Stimulated activated effector memory CD8-positive, alpha-beta T cell treated with anti-CD3 and anti-CD28 coated beads, Interleukin-12 subunit alpha, Interleukin-12 subunit beta, amount 100 ng/mL, for 72 hours (primary cell): ENCODE data around the gene LAMB1.

Experiments
- ATAC-seq: fragments of 150-1000 bp; cut with Tn5 transposase; 2 replicates; pipeline ENCODE4 v1.10.0; 2021
- DNase-seq, 2 donors: peaks; one replicate each; pipeline ENCODE4 v3.0.0; 2021 to 2022; ENCODE audit warnings: low spot score in 2 of 2
- H3K27ac Mint-ChIP-seq: one replicate; pipeline ENCODE4 v1.8.0; 2022; ENCODE audit warnings: mild to moderate bottlenecking, mixed read lengths
- H3K36me3 Mint-ChIP-seq: one replicate; pipeline ENCODE4 v1.8.0; 2022; ENCODE audit warnings: mild to moderate bottlenecking, mixed read lengths
- H3K4me1 Mint-ChIP-seq: one replicate; pipeline ENCODE4 v1.8.0; 2022; ENCODE audit warnings: mixed read lengths
- H3K4me3 Mint-ChIP-seq: one replicate; pipeline ENCODE4 v1.8.0; 2022; ENCODE audit warnings: mild to moderate bottlenecking, mixed read lengths
- H3K9me3 Mint-ChIP-seq: one replicate; pipeline ENCODE4 v1.8.0; 2022; ENCODE audit warnings: mixed read lengths

The LAMB1 gene

DNA sequence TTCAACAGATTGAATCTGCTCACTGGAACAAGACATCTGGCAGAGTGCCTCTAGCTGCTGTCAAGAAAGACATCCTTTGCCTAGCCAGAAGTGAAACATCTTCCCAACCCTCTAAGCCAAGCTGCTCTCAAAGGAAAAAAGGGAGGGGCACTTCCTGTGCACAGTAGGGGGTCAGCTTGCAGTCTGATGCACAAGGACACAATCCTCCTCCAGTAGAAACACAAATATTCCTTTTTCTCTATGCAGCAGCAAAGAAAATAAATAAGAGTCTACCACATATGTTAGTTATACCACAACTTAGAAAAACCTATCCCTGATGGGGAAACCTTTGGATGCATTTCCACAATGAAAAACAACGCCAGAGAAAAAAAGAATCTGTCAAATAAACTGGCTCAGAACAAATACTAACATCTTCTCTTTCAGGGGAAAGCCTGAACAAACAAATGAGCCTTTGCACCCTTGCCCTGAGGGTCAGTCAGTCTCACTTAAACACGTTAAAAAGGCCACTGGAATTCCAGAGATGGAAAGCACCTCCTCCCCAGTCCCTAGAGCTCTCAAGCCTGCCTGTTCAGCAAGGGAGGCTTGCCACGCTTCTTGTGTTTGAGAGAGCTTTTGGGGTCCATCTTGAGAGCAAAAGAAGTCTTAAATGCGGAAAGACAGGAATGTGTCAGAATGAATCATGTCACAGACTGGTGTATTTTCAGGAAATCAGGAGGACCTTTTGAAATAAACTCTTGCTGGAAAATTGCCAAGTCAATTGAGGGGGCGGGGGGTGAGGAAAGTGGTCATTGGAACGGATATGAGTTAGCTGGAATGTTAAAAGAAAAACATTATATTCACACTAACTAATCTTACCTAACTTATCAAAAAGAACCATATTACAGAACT lies 7.5 kb downstream of the LAMB1 start:
- no peaks in the 10 kb centered on the region for H3K4me1 Mint-ChIP-seq
- no peak for DNase-seq
- no peak for ATAC-seq
- H3K4me3 Mint-ChIP-seq, result no peak overlapping the region
- no peak overlapping the region for H3K27ac Mint-ChIP-seq
- H3K9me3 Mint-ChIP-seq, result no peaks in the 10 kb centered on the region
- H3K36me3 Mint-ChIP-seq, result no peaks in the 10 kb centered on the region

DNA sequence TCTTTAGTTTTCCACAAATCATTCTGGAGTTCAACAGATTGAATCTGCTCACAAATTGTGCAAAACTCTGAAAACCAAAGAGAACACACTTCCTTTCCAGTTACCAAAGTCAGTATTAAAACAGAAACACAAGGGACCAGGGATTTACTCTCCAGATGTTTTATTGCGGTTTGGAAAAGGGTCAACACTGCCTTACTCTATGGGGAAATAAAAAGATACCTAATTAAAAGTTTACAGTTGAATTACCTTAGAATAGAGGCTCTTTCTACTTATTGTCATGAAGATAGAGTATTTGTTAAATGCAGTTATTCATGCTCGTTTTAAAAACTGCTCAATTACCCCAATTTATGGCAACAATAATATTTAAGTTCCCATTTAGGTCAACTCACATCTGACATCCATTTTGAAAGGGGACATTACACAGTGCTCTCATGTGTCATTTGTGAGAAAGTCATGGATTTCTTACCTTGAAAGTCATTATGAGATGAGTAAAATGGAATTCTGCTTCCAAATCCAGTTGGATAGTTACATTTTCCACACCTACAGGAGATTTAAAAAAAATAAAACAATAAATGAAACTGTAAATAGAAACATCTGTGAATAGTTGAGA lies 8.4 kb downstream of the LAMB1 start:
- no peak overlapping the region for H3K27ac Mint-ChIP-seq
- H3K4me3 Mint-ChIP-seq, result no peak overlapping the region
- H3K36me3 Mint-ChIP-seq, result no peaks in the 10 kb centered on the region
- H3K4me1 Mint-ChIP-seq, result no peaks in the 10 kb centered on the region
- no peak for ATAC-seq
- H3K9me3 Mint-ChIP-seq, result no peaks in the 10 kb centered on the region
- DNase-seq, result no peak

DNA sequence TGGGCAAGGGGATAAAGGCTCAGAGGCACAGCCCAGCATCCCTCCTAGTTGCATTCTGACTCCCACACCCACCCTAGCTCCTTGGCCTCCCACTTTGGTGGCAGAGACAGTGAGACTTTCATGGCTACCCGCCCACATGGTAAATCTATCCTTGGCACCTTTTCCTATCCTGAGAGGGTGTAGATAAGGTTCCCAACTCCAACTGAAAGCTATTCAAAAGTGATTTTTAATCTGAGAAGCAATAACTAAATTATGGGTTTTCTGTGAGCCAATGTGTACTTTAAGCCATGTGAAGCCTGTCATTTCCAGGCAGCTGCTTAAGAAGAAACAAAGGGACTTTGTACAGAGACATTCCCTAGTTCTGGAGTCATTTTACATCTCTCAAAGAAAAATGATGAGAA lies 9.1 kb downstream of the LAMB1 start:
- no peak for ATAC-seq
- Mint-ChIP-seq H3K36me3 (no peaks in the 10 kb centered on the region), H3K4me1 (no peaks in the 10 kb centered on the region), H3K27ac (no peak overlapping the region), H3K9me3 (no peaks in the 10 kb centered on the region), H3K4me3 (no peak overlapping the region)
- no peak for DNase-seq

DNA sequence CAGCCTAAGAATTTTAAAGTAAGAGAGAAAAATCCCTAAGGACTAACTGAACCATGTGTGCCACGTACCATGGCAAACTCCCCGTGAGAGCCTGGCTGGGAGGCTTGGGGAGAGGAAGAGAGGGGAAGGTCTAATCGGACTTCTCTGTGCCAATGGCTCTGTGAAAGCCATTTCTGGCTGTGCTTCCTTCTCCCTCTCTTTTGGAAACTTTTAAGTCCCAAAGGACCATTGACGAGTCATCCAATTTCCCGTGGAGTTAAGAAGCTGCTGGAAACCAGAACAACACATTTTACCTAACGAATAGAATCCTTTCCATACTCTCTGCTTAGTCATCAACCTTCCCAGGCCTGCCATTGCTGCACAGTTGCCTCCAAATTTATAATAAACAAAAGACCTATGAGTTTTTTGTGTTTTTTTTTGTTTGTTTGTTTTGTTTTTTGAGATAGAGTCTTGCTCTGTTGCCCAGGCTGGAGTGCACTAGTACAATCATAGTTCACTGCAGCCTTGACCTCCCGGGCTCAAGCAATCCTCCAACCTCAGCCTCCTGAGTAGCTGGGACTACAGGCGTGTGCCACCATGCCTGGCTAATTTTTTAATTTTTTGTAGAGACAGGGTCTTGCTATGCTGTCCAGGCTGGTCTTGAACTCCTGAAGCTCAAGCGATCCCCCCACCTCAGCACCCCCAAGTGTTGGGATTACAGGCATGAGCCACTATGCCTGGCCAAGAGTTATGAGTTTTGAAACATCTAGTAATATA lies 13.2 kb downstream of the LAMB1 start:
- no peak for ATAC-seq
- H3K4me1 Mint-ChIP-seq, result no peaks in the 10 kb centered on the region
- H3K27ac Mint-ChIP-seq, result no peak overlapping the region
- H3K4me3 Mint-ChIP-seq, result no peak overlapping the region
- H3K36me3 Mint-ChIP-seq, result no peaks in the 10 kb centered on the region
- no peak for DNase-seq
- H3K9me3 Mint-ChIP-seq, result no peaks in the 10 kb centered on the region

DNA sequence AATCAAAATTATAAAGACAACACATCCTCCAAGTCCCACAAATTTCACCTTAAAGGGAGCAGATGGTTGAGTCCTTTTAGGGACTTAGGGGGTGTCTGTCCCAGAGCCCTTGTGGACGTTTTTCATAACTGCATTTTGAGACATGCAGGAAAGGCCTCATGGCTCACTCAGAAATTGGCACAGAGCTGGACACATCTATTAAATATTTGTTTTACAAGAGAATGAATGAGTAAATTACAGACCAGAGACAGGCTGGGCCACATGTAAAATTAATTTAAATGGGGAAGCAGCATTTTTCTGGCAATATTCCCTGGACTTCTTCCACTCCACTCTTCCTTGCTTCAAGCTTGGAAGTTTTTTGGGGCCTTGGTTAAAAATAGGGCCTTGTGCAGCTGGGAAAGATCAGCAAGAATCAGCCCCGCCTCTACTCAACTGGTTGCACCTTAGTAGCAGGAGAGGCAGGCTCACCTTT lies 20.0 kb downstream of the LAMB1 start:
- Mint-ChIP-seq H3K4me3 (no peak overlapping the region), H3K4me1 (no peaks in the 10 kb centered on the region), H3K9me3 (no peaks in the 10 kb centered on the region), H3K27ac (no peak overlapping the region), H3K36me3 (no peaks in the 10 kb centered on the region)
- no peak for DNase-seq
- ATAC-seq, result no peak

DNA sequence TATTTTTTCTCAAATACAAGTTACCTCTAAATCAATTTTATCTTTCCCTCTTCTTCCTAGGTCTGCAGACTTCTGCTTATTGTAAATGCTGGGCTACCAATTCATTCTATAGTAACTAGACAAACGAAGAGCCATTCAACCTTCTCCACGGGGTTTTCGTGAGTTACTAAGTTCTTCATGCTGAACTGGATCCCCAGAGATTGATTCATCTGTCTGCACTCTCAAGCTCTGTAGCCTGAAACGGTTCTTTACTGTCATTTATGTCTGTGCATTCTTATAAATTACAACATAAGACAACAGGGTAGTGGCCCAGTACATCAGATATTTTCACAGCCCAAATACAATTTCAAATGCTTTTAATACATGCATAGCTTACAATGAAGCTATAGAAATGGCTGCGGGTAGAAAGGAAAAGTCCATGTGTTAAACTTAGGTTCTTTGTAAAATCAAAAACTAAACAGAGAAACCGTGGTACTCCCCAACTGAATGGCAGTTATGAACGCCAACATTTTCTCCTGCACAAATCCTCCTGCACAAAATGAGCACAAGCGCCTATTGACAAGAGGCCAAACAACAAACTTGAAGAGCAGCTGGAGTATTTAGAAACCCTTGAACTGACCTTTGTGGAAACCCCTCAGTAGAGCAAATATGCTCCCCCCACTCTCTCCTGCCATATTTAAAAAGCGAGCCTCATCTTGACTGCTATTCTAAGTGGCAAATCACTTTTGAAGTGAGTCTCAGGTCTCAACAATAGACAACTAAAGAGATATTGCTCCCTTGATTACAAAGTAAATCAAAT lies 20.7 kb downstream of the LAMB1 start:
- Mint-ChIP-seq H3K36me3 (no peaks in the 10 kb centered on the region), H3K27ac (no peak overlapping the region), H3K4me1 (no peaks in the 10 kb centered on the region), H3K9me3 (no peaks in the 10 kb centered on the region), H3K4me3 (no peak overlapping the region)
- DNase-seq, result no peak
- no peak for ATAC-seq

DNA sequence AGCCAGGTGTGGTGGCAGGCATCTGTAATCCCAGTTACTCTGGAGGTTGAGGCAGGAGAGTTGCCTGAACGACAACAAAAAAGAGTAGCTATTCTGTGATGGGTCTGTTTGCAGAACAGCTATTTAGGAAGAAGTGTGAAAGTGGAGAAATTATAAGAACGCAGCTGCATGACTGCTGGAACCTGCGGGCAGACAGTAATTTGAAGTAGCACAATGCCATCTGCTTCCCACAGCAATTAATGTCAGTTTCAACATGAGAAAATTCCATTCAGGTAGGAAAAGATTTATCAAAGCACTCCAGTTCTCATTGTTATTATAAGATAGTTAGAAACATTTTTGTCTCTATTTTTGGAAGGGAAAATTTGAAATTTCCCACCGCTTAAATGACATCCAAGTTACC lies 21.5 kb downstream of the LAMB1 start:
- H3K4me1 Mint-ChIP-seq, result no peaks in the 10 kb centered on the region
- DNase-seq (no peak), ATAC-seq (no peak)
- H3K4me3 Mint-ChIP-seq, result no peak overlapping the region
- H3K36me3 Mint-ChIP-seq, result no peaks in the 10 kb centered on the region
- no peaks in the 10 kb centered on the region for H3K9me3 Mint-ChIP-seq
- no peak overlapping the region for H3K27ac Mint-ChIP-seq

DNA sequence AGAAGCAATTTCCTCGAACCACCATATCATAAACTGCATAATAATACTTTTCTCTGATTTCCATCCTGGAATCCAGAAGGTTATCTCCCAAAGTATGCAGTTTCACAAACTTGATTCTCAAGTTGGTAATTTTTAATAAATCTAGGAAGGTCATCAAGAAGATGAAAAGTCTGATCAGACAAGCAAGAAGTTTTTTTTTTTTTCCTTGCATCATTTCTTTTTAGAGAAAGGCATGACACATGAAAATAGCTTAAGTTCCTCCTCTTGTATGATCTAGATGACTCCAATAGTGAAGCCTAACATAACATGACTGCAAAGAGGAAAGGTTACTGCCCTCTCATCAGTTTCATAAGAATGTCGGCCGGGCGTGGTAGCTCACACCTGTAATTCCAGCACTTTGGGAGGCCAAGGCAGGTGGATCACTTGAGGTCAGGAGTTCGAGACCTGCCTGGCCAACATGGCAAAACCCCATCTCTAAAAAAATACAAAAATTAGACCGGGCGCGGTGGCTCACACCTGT lies 22.2 kb downstream of the LAMB1 start:
- no peak overlapping the region for H3K4me3 Mint-ChIP-seq
- no peaks in the 10 kb centered on the region for H3K9me3 Mint-ChIP-seq
- no peaks in the 10 kb centered on the region for H3K36me3 Mint-ChIP-seq
- H3K27ac Mint-ChIP-seq, result no peak overlapping the region
- ATAC-seq (no peak), DNase-seq (no peak)
- no peaks in the 10 kb centered on the region for H3K4me1 Mint-ChIP-seq

DNA sequence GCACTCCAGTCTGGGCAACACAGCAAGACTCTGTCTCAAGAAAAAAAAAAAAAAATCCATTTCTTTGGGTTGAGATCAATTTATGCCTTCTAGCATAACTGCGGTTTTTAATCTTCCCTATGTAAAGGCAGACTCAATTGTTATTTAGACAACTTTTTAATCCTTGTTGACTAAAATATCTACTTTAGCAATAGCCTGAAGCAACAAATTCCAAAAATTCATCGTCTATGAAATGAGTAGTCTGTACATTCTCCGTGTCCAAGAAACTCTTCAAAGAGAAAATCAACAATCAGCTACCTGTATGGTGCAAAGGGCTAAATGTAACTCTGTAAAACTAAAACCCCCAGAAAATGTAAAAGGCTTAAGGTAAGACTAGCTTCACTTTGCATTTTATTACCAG lies 22.8 kb downstream of the LAMB1 start:
- H3K4me3 Mint-ChIP-seq, result no peak overlapping the region
- ATAC-seq, result no peak
- no peaks in the 10 kb centered on the region for H3K36me3 Mint-ChIP-seq
- no peaks in the 10 kb centered on the region for H3K4me1 Mint-ChIP-seq
- no peak for DNase-seq
- no peak overlapping the region for H3K27ac Mint-ChIP-seq
- H3K9me3 Mint-ChIP-seq, result no peaks in the 10 kb centered on the region

DNA sequence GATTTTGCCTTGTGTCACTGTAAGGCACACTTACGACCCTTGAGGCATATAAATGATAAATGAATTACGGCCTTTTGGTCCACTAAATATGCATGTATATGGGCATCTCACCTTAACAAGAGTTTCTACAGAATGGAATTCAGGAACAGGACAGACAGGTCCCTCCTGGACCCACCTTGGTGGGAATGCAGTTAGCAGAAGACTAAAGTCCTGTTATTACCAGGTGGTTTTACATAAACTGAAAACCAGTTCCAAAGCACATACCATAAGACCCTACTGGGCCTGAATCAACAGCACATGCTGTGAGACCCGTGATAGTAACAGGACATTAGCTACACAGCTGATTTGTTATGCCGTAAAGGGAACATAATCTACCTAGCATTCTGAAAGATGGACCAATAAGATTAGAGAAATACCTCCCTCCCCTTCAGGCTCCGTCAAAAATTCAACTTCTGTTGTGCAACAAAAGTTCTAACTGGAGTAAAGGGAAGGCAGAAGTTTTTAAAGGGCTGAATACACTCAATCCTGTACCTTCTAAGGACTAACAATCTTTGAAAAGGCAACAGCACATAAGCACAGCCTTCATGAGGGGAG lies 24.0 kb downstream of the LAMB1 start:
- DNase-seq (no peak), ATAC-seq (no peak)
- Mint-ChIP-seq H3K4me1 (no peaks in the 10 kb centered on the region), H3K4me3 (no peak overlapping the region), H3K27ac (no peak overlapping the region), H3K36me3 (no peaks in the 10 kb centered on the region), H3K9me3 (no peaks in the 10 kb centered on the region)

DNA sequence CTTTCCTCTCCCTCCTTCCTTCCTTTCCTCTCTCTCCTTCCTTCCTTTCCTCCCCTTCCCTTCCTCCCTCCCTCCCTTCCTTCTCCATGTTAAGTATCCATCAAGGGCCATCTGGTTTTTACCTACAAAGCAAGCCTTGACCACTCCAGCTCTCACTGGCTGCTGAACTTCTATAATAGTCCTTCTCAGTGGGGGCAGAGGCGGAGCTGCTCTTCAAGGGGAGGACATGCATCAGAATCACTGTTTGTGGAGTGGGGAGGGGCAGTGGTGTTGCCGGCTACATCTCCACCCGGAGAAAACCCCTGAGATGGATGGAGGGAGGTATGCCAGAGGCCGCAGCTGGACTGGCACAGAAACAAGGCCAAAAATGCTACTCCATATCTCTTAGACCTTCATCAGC lies 25.9 kb downstream of the LAMB1 start:
- Mint-ChIP-seq H3K27ac (no peak overlapping the region), H3K9me3 (no peaks in the 10 kb centered on the region), H3K4me1 (no peaks in the 10 kb centered on the region), H3K4me3 (no peak overlapping the region), H3K36me3 (no peaks in the 10 kb centered on the region)
- no peak for ATAC-seq
- DNase-seq, result no peak

DNA sequence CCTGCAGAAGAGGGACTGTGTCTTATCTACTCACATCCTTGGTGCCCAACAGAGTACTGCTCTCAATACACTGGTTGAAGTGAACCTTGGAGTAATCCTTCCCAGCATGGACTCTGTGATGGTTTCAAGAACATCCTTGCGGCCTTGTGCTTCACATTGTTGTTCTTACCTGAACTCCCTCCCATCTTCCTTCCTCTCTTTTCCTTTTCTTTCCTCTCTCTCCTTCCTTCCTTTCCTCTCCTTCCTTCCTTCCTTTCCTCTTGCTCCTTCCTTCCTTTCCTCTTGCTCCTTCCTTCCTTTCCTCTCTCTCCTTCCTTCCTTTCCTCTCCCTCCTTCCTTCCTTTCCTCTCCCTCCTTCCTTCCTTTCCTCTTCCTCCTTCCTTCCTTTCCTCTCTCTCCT lies 26.3 kb downstream of the LAMB1 start:
- peak; percentile 43 for ATAC-seq
- H3K4me1 Mint-ChIP-seq, result no peaks in the 10 kb centered on the region

DNA sequence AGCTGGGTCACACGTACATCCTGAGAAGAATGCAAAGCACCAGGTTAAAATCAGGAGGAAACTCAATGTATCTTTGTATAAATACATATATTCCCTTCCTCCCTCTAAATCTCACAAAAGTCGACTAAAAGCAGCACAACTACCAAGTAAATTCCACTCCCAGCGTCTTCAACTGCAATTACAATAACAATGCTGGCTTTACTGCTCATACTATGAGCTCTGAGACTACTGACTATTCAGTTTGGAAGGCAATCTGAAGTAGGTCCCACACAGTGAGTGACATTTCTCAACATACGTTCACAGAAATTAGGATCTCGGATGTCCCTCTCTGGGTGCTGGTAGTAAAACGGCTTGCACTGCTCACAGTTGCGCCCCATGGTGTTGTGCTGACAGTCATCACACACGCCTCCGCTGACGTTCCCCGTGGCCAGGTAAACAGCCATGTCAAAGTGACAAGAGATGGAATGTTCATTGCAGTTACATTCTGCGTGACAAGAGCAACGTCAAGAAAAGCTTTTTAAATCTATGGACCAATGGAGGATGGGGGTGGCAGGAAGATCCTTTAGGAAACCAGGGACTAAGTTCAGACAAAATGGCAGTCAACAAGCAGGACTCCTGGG lies 27.5 kb downstream of the LAMB1 start:
- Mint-ChIP-seq H3K27ac (no peak overlapping the region), H3K9me3 (no peaks in the 10 kb centered on the region)

More for the DNA sequence above, 26.3 kb downstream of the LAMB1 start:
- no peak overlapping the region for H3K4me3 Mint-ChIP-seq
- H3K9me3 Mint-ChIP-seq, result no peaks in the 10 kb centered on the region
- no peak overlapping the region for H3K27ac Mint-ChIP-seq
- no peaks in the 10 kb centered on the region for H3K36me3 Mint-ChIP-seq
- no peak for DNase-seq

DNA sequence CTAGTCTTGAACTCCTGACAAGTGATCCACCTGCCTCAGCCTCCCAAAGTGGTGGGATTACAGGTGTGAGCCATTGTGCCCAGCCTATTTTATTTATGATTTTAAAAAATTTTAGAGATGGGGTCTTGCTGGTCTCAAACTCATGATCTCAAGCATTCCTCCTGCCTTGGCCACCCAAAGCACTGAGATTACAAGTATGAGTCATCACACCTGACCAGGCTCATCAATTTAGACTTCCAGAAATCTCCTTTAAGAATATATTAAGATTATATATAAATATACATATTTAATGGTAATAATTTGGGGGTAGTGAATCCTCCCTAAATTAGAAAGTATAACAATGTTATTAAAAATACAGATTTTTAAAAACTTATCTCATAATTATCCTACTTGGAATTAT lies 29.1 kb downstream of the LAMB1 start:
- Mint-ChIP-seq H3K9me3 (no peaks in the 10 kb centered on the region), H3K36me3 (no peaks in the 10 kb centered on the region), H3K27ac (no peak overlapping the region), H3K4me3 (no peak overlapping the region), H3K4me1 (no peaks in the 10 kb centered on the region)
- ATAC-seq (no peak), DNase-seq (no peak)

More for the DNA sequence above, 27.5 kb downstream of the LAMB1 start:
- DNase-seq, result no peak
- Mint-ChIP-seq H3K36me3 (no peaks in the 10 kb centered on the region), H3K4me1 (no peaks in the 10 kb centered on the region), H3K4me3 (no peak overlapping the region)
- no peak for ATAC-seq
